Endothelial cell of umbilical vein (primary cell): ENCODE data around the gene JAM2. TPM values are rescaled to one million over a fixed set of nuclear protein-coding genes. Genes with fewer than 3 reads are reported as not detected.

Experiments
- BruUV-seq: library from RNA; stranded (reverse); fragments of 400-500 nt; replicated peaks from 2 replicates; lab custom pipeline; 2021; lab: Mats Ljungman, UMichigan
- CTCF ChIA-PET: fragments of 300-600, 350-600 bp; sonication (Branson Sonifier 250); formaldehyde crosslinking; loops from one replicate; lab custom pipeline; 2021; ENCODE audit warnings: antibody characterized with exemption, inconsistent platforms; lab: Charles Lee
- POLR2A ChIA-PET: fragments of 300-600, 350-600 bp; sonication (Branson Sonifier 250); formaldehyde crosslinking; loops from one replicate; lab custom pipeline; 2021; ENCODE audit warnings: antibody characterized with exemption, inconsistent platforms; lab: Charles Lee
- DNase-seq: peaks from one replicate; pipeline ENCODE4 v3.0.0-alpha.2; 2011; ENCODE audit warnings: low read depth, low spot score
- FAIRE-seq: peaks from 2 replicates; lab custom pipeline; 2011; peaks lifted over from hg19 to GRCh38; lab: Jason Lieb, UNC
- H2AFZ ChIP-seq: 2 replicates; pipeline ENCODE4 v1.6.0; 2012; ENCODE audit warnings: low read depth, low read length, control low read depth, inconsistent platforms
- H3K27ac ChIP-seq: 2 replicates; pipeline ENCODE4 v1.5.1; 2011; ENCODE audit warnings: low read depth, mild to moderate bottlenecking, control low read depth, low read length, moderate library complexity; ENCODE audit not compliant: insufficient read depth
- H3K27me3 ChIP-seq, 2 experiments: 2 replicates each; pipeline versions ENCODE4 v1.6.0 to v1.6.1; 2011; ENCODE audit warnings: low read length in 2 of 2, mixed read lengths in 1 of 2; ENCODE audit not compliant: control insufficient read depth in 2 of 2, insufficient read depth in 2 of 2
- H3K36me3 ChIP-seq, 2 experiments: 2 replicates in 1 of 2; 3 replicates in 1 of 2; pipeline ENCODE4 v1.5.1; 2011; ENCODE audit warnings: low read length in 2 of 2, mild to moderate bottlenecking in 1 of 2, moderate library complexity in 1 of 2; ENCODE audit not compliant: control insufficient read depth in 2 of 2, insufficient read depth in 2 of 2; ENCODE audit errors: extremely low read depth in 1 of 2
- H3K4me1 ChIP-seq: 3 replicates; pipeline ENCODE4 v1.5.1; 2011; ENCODE audit warnings: mild to moderate bottlenecking, low read length; ENCODE audit not compliant: control insufficient read depth, insufficient read depth; ENCODE audit errors: extremely low read depth
- H3K4me2 ChIP-seq: 2 replicates; pipeline ENCODE4 v1.6.1; 2011; ENCODE audit warnings: low read length, control low read depth, mixed read lengths; ENCODE audit not compliant: insufficient read depth
- H3K4me3 ChIP-seq, 3 experiments: fragments of 200-600 bp in 1 of 3; sonication (generic), shearing (Covaris generic) in 1 of 3; replicated peaks in 1 of 3; 2 replicates each; pipeline ENCODE4 v1.5.1; 2011 to 2016; ENCODE audit warnings: control low read depth in 3 of 3, low read length in 3 of 3, mild to moderate bottlenecking in 2 of 3, inconsistent platforms in 1 of 3, low read depth in 1 of 3, moderate library complexity in 1 of 3; ENCODE audit not compliant: insufficient read depth in 1 of 3
- H3K79me2 ChIP-seq: 2 replicates; pipeline ENCODE4 v1.6.0; 2012; ENCODE audit warnings: low read length, inconsistent platforms; ENCODE audit not compliant: control insufficient read depth, insufficient read depth
- H3K9ac ChIP-seq: replicated peaks from 2 replicates; pipeline ENCODE3; 2011; ENCODE audit warnings: low read length, control low read depth; ENCODE audit not compliant: insufficient read depth; ENCODE audit errors: extremely low read depth
- H3K9me1 ChIP-seq: replicated peaks from 3 replicates; pipeline ENCODE4 v1.6.0; 2011; ENCODE audit warnings: mild to moderate bottlenecking, low read length; ENCODE audit not compliant: control insufficient read depth, insufficient read depth; ENCODE audit errors: extremely low read depth
- H3K9me3 ChIP-seq: replicated peaks from 2 replicates; pipeline ENCODE4 v1.5.1; 2012; ENCODE audit warnings: low read length, inconsistent platforms; ENCODE audit not compliant: control insufficient read depth, insufficient read depth
- H4K20me1 ChIP-seq: replicated peaks from 2 replicates; pipeline ENCODE3; 2011; ENCODE audit warnings: mild to moderate bottlenecking, low read length; ENCODE audit not compliant: control insufficient read depth, insufficient read depth; ENCODE audit errors: extremely low read depth
- CTCF ChIP-seq, 2 donors: IDR thresholded peaks; 1 replicate in 1 of 2; 2 replicates in 1 of 2; pipeline ENCODE4 v1.5.1; 2011; ENCODE audit warnings: low read length in 2 of 2, mild to moderate bottlenecking in 2 of 2, moderate library complexity in 2 of 2, control low read depth in 1 of 2, inconsistent platforms in 1 of 2, low read depth in 1 of 2; ENCODE audit not compliant: insufficient read depth in 1 of 2; ENCODE audit errors: extremely low read depth in 1 of 2
- EZH2 ChIP-seq: IDR thresholded peaks from 2 replicates; pipeline ENCODE4 v1.6.1; 2012; ENCODE audit warnings: borderline replicate concordance, low read depth, mild to moderate bottlenecking, moderate library complexity, low read length, inconsistent platforms; ENCODE audit not compliant: severe bottlenecking
- FOS ChIP-seq: IDR thresholded peaks from 2 replicates; pipeline ENCODE4 v1.6.1; 2011; ENCODE audit warnings: mild to moderate bottlenecking, low read length, moderate library complexity, borderline replicate concordance; ENCODE audit not compliant: insufficient read depth
- GATA2 ChIP-seq: IDR thresholded peaks from 2 replicates; pipeline ENCODE4 v1.7.0; 2011; ENCODE audit warnings: low read depth, mild to moderate bottlenecking, moderate library complexity, mixed read lengths, low read length; ENCODE audit not compliant: insufficient read length, insufficient read depth
- JUN ChIP-seq: IDR thresholded peaks from 2 replicates; pipeline ENCODE4 v1.6.1; 2011; ENCODE audit warnings: borderline replicate concordance, low read depth; ENCODE audit not compliant: insufficient read length, insufficient read depth
- MAX ChIP-seq: IDR thresholded peaks from 2 replicates; pipeline ENCODE4 v1.6.1; 2011; ENCODE audit not compliant: insufficient read depth, insufficient read length
- MYC ChIP-seq: IDR thresholded peaks from one replicate; pipeline ENCODE4 v1.6.1; 2011; ENCODE audit warnings: mild to moderate bottlenecking, low read depth, low read length
- POLR2A ChIP-seq: IDR thresholded peaks from 2 replicates; pipeline ENCODE4 v1.6.1; 2012; ENCODE audit warnings: low read depth, mild to moderate bottlenecking, control low read depth, low read length
- POLR2AphosphoS5 ChIP-seq: IDR thresholded peaks from 2 replicates; pipeline ENCODE4 v1.6.1; 2012; ENCODE audit warnings: low read depth, mild to moderate bottlenecking, control low read depth, low read length, moderate library complexity; ENCODE audit not compliant: insufficient read depth
- dilution Hi-C: fragments of 300-500 bp; cut with MboI; formaldehyde crosslinking; loops from one replicate; pipeline ENCODE4 v1.15.0; 2019; ENCODE audit warnings: low sequenced_read_pairs; ENCODE audit not compliant: extremely low pct_ligation_motif_present
- intact Hi-C: fragments of 100-400 bp; cut with micrococcal nuclease; formaldehyde crosslinking; loops from one replicate; pipeline ENCODE4 v1.10.0; 2022
- polyA plus RNA-seq, 4 experiments: library from polyadenylated mRNA; depleted of rRNA in 3 of 4; stranded (reverse) in 3 of 4; unstranded in 1 of 4; fragments of >200 nt; gene quantifications; 2 replicates each; pipeline versions ENCODE4 v1.2.1 to v1.2.3, GENCODE V29; 2011 to 2012; ENCODE audit warnings: missing spikeins in 1 of 4
- total RNA-seq: library from RNA; stranded (reverse); gene quantifications from 2 replicates; pipeline ENCODE4 v1.2.3, GENCODE V29; 2021

JAM2 gene
- total and polyA plus RNA-seq, 2 donors (not counting 3 experiments of a cell fraction or from before 2014, with no cell fraction given): 0.14 to 0.20 TPM

- Histone ChIP-seq H3K27ac (no peak overlapping the region), H3K4me3 (no peak overlapping the region), H3K79me2 (no peaks in the 10 kb centered on the region), H3K9me3 (no peaks in the 10 kb centered on the region), H3K27me3 (no peaks in the 10 kb centered on the region), H3K9ac (no peak overlapping the region), H3K36me3 (peaks cover 5 to 7% of the 10 kb centered on the region in 2 experiments), H2AFZ (no peak overlapping the region), H3K4me2 (no peak overlapping the region), H4K20me1 (no peaks in the 10 kb centered on the region), H3K4me1 (no peaks in the 10 kb centered on the region), H3K9me1 (no peaks in the 10 kb centered on the region)
- intact Hi-C loops (no loop called here), dilution Hi-C loops (no loop called here)
- TF ChIP-seq POLR2AphosphoS5 (no peak), CTCF (IDR thresholded peaks at IDR 0.05; ENCODE audit: extremely low read depth in 1 of 2, insufficient read depth in 1 of 2, low read depth in 1 of 2, low read length in 2 of 2) (no peak), EZH2 (no peak), GATA2 (no peak), MAX (no peak), MYC (no peak), POLR2A (no peak), JUN (no peak), FOS (no peak)
- DNase-seq: no peak
- CTCF ChIA-PET: interaction anchor here (1.8 kb wide), 1 partner anchor 51 kb away, joined by 5 read pairs; no protein-coding TSS in a partner anchor
- BruUV-seq: no TSS peak
- POLR2A ChIA-PET: no interaction called here
- FAIRE-seq: no peak
Measured at GRCh38 chr21:25750085-25750484, 111.0 kb downstream of the JAM2 start.
